HepG2 (cell line): ENCODE measurements around the gene GPR139. TPM values are rescaled to one million over a fixed set of nuclear protein-coding genes. Genes with fewer than 3 reads are reported as not detected.

Source experiments
- ATAC-seq: fragments of 200-7000 bp; cut with Tn5 transposase; 3 replicates; pipeline ENCODE4 v1.9.1; 2020; ENCODE audit warnings: mild to moderate bottlenecking, moderate library complexity
- BruUV-seq: library from RNA; stranded (reverse); fragments of 400-500 nt; replicated peaks from 2 replicates; lab custom pipeline; 2021; lab: Mats Ljungman, UMichigan
- CTCF ChIA-PET: fragments of 300-600 bp; formaldehyde crosslinking; extraction: SDS; loops from one replicate; lab custom pipeline; 2021; ENCODE audit warnings: low total read pairs, inconsistent platforms, low intra/inter-chr PET ratio; lab: Yijun Ruan, JAX
- POLR2A ChIA-PET: fragments of 350-600 bp; sonication (Branson Sonifier 250); formaldehyde crosslinking; loops from one replicate; lab custom pipeline; 2020; ENCODE audit warnings: antibody characterized with exemption, inconsistent platforms; lab: Yijun Ruan, JAX
- DNase-seq: peaks from one replicate; pipeline ENCODE4 v3.0.0-alpha.2; 2015; ENCODE audit warnings: low spot score
- FAIRE-seq: peaks from 3 replicates; lab custom pipeline; 2011; peaks lifted over from hg19 to GRCh38; lab: Jason Lieb, UNC
- H2AFZ ChIP-seq: one replicate; pipeline ENCODE4 v1.6.1; 2011; ENCODE audit warnings: low read length, inconsistent platforms
- H3K27ac ChIP-seq: fragments of 300-600 bp; 3 replicates; pipeline ENCODE4 v1.8.0; 2011; ENCODE audit warnings: mixed run types, mild to moderate bottlenecking, mixed read lengths, low read length, inconsistent platforms; ENCODE audit not compliant: insufficient read depth; ENCODE audit errors: extremely low read length
- H3K27me3 ChIP-seq, 2 experiments: fragments of 200-600 bp in 1 of 2; 2 replicates in 1 of 2; 3 replicates in 1 of 2; pipeline versions ENCODE4 v1.6.0 to v1.8.0; 2011; ENCODE audit warnings: low read length in 2 of 2, mild to moderate bottlenecking in 2 of 2, moderate library complexity in 2 of 2, inconsistent platforms in 1 of 2; ENCODE audit not compliant: insufficient read depth in 2 of 2, control insufficient read depth in 1 of 2
- H3K36me3 ChIP-seq, 2 experiments: fragments of 200-600 bp in 1 of 2; replicated peaks in 1 of 2; 2 replicates in 1 of 2; 3 replicates in 1 of 2; pipeline versions ENCODE4 v1.5.1 to v1.8.0; 2011; ENCODE audit warnings: low read length in 2 of 2, inconsistent platforms in 1 of 2; ENCODE audit not compliant: insufficient read depth in 2 of 2, control insufficient read depth in 1 of 2
- H3K4me1 ChIP-seq: 2 replicates; pipeline ENCODE4 v1.5.1; 2012; ENCODE audit warnings: low read length, inconsistent platforms; ENCODE audit not compliant: insufficient read depth
- H3K4me2 ChIP-seq: 2 replicates; pipeline ENCODE4 v1.6.0; 2011; ENCODE audit warnings: low read depth, low read length, inconsistent platforms
- H3K4me3 ChIP-seq, 3 experiments: fragments of 200-600 bp in 1 of 3; sonication (generic), shearing (Covaris generic) in 1 of 3; replicated peaks in 1 of 3; 2 replicates each; pipeline ENCODE4 v1.5.1; 2011 to 2016; ENCODE audit warnings: low read length in 3 of 3, inconsistent platforms in 2 of 3, low read depth in 2 of 3, mild to moderate bottlenecking in 2 of 3, control low read depth in 1 of 3, mixed read lengths in 1 of 3; ENCODE audit not compliant: insufficient read depth in 1 of 3
- H3K79me2 ChIP-seq: one replicate; pipeline ENCODE4 v1.6.1; 2011; ENCODE audit warnings: low read length, inconsistent platforms; ENCODE audit not compliant: insufficient read depth
- H3K9ac ChIP-seq: 2 replicates; pipeline ENCODE4 v1.6.0; 2011; ENCODE audit warnings: mild to moderate bottlenecking, low read depth, low read length, inconsistent platforms; ENCODE audit not compliant: insufficient read depth
- H3K9me3 ChIP-seq: 2 replicates; pipeline ENCODE4 v1.5.1; 2012; ENCODE audit warnings: mild to moderate bottlenecking, low read length
- H4K20me1 ChIP-seq: 2 replicates; pipeline ENCODE4 v1.6.0; 2011; ENCODE audit warnings: inconsistent platforms, mild to moderate bottlenecking, low read length, moderate library complexity; ENCODE audit not compliant: insufficient read depth
- BATF2 ChIP-seq: sonication (generic); formaldehyde crosslinking; IDR thresholded peaks from 2 replicates; pipeline ENCODE4 v1.8.0; 2022; ENCODE audit warnings: mild to moderate bottlenecking, missing genetic modification reagents, moderate library complexity
- CERS6 ChIP-seq: sonication (generic); formaldehyde crosslinking; IDR thresholded peaks from 2 replicates; pipeline ENCODE4 v1.5.0; 2020; ENCODE audit warnings: missing genetic modification reagents
- EED ChIP-seq: sonication (generic); formaldehyde crosslinking; IDR thresholded peaks from 2 replicates; pipeline ENCODE4 v1.5.0; 2020; ENCODE audit warnings: mild to moderate bottlenecking, missing genetic modification reagents
- FOXP1 ChIP-seq, 2 experiments: fragments of 450-650 bp in 1 of 2; IDR thresholded peaks; 2 replicates each; pipeline ENCODE4 v1.6.1; 2017 to 2018; ENCODE audit warnings: antibody characterized with exemption in 1 of 2
- NR2C2 ChIP-seq: sonication (generic); formaldehyde crosslinking; IDR thresholded peaks from 2 replicates; pipeline ENCODE4 v1.4.0; 2020; ENCODE audit warnings: missing genetic modification reagents, mild to moderate bottlenecking, moderate library complexity, borderline replicate concordance
- SPEN ChIP-seq: sonication (generic); formaldehyde crosslinking; IDR thresholded peaks from 2 replicates; pipeline ENCODE4 v1.5.1; 2020; ENCODE audit warnings: low read depth, mild to moderate bottlenecking, missing genetic modification reagents
- TBP ChIP-seq: sonication (generic); formaldehyde crosslinking; IDR thresholded peaks from 2 replicates; pipeline ENCODE4 v1.5.0; 2020; ENCODE audit warnings: missing genetic modification reagents
- TBX2 ChIP-seq: sonication (generic); formaldehyde crosslinking; IDR thresholded peaks from 2 replicates; pipeline ENCODE4 v1.5.0; 2020; ENCODE audit warnings: missing genetic modification reagents, mild to moderate bottlenecking, borderline replicate concordance
- ZNF142 ChIP-seq: sonication (generic); formaldehyde crosslinking; IDR thresholded peaks from 2 replicates; pipeline ENCODE4 v1.4.0; 2020; ENCODE audit warnings: missing genetic modification reagents
- ZNF644 ChIP-seq: IDR thresholded peaks from 2 replicates; pipeline ENCODE4 v1.6.1; 2016; ENCODE audit warnings: low read depth
- WGBS: methylation state at CpG from one replicate; pipeline ENCODE4 v1.1.6; 2017; ENCODE audit warnings: low lambda C conversion rate; 5-methylcytosine and 5-hydroxymethylcytosine counted together
- in situ Hi-C: cut with HindIII; loops from 2 replicates; pipeline ENCODE4 v1.10.0; 2017; ENCODE audit warnings: low pct_unique_long_range_greater_than_20kb; ENCODE audit not compliant: extremely low pct_ligation_motif_present
- intact Hi-C: fragments of 100-400 bp; cut with micrococcal nuclease; formaldehyde crosslinking; loops from one replicate; pipeline ENCODE4 v1.10.0; 2022; ENCODE audit not compliant: unreplicated experiment
- polyA plus RNA-seq, 8 experiments: library from polyadenylated mRNA; depleted of rRNA in 3 of 8; stranded (reverse) in 7 of 8; unstranded in 1 of 8; fragments of >200 nt; fragmentation: Illumina TruSeq in 4 of 8; extraction: Trizol in 4 of 8; gene quantifications; 2 replicates each; pipeline versions ENCODE4 v1.2.1 to v1.2.3, GENCODE V29; 2011 to 2016; ENCODE audit warnings: low read depth in 4 of 8, missing spikeins in 1 of 8, mixed read lengths in 1 of 8; ENCODE audit not compliant: insufficient read depth in 1 of 8
- total RNA-seq, 5 experiments: library from RNA; depleted of rRNA; stranded (reverse); fragments of >200 nt; fragmentation: Illumina TruSeq; extraction: Trizol; gene quantifications; 2 replicates each; pipeline ENCODE4 v1.2.3, GENCODE V29; 2016; ENCODE audit warnings: low read depth in 1 of 5

GPR139 gene
- total and polyA plus RNA-seq, 2 of the 13 experiments (the other 11 are each of a cell fraction or from before 2014, with no cell fraction given) = not detected

GRCh38 chr16:19997264-19997663 lies 76.4 kb downstream of the GPR139 start:
- no peak for ATAC-seq
- Histone ChIP-seq H3K4me2 (no peak overlapping the region), H3K4me1 (peaks cover 9% of the 10 kb centered on the region), H4K20me1 (no peaks in the 10 kb centered on the region), H3K79me2 (no peaks in the 10 kb centered on the region), H3K9ac (no peak overlapping the region), H3K9me3 (no peaks in the 10 kb centered on the region), H3K4me3 (no peak overlapping the region), H3K27me3 (peaks cover 2 to 22% of the 10 kb centered on the region in 2 experiments), H3K36me3 (no peaks in the 10 kb centered on the region), H2AFZ (no peak overlapping the region), H3K27ac (no peak overlapping the region)
- intact Hi-C loops = no loop called here
- 99% methylated on average over 2 of the region's 2 CpGs for WGBS
- CTCF ChIA-PET = no interaction called here
- FAIRE-seq = no peak
- BruUV-seq = no TSS peak
- TF ChIP-seq FOXP1 (IDR thresholded peaks at IDR 0.05) (no peak), FOXP1 (CRISPR knock-in tag; IDR thresholded peaks at IDR 0.05) (peak; percentile 18; the same call in 1 of the 2 replicates), TBX2 (CRISPR knock-in tag) (no peak)
- in situ Hi-C loops = no loop called here
- POLR2A ChIA-PET = no interaction called here
- no peak for DNase-seq

GRCh38 chr16:19994466-19995170 lies 79.1 kb downstream of the GPR139 start:
- Histone ChIP-seq H3K36me3 (no peaks in the 10 kb centered on the region), H3K4me1 (no peaks in the 10 kb centered on the region), H3K27ac (no peak overlapping the region), H3K27me3 (peaks cover 2 to 33% of the 10 kb centered on the region in 2 experiments), H3K9ac (no peak overlapping the region), H3K79me2 (no peaks in the 10 kb centered on the region), H3K4me2 (no peak overlapping the region), H3K9me3 (no peaks in the 10 kb centered on the region), H3K4me3 (no peak overlapping the region), H4K20me1 (no peaks in the 10 kb centered on the region), H2AFZ (no peak overlapping the region)
- no peak for DNase-seq
- POLR2A ChIA-PET = no interaction called here
- no TSS peak for BruUV-seq
- in situ Hi-C loops = no loop called here
- no peak for ATAC-seq
- intact Hi-C loops = no loop called here
- WGBS = 20% methylated on average over 15 of the region's 17 CpGs
- no peak for FAIRE-seq
- CTCF ChIA-PET = no interaction called here
- TF ChIP-seq NR2C2 (CRISPR knock-in tag) = no peak
- TF ChIP-seq ZNF142 (CRISPR knock-in tag) = no peak
- no peak for TF ChIP-seq ZNF644
- no peak; the same call in 1 of the 2 replicates for TF ChIP-seq EED
- no peak for TF ChIP-seq BATF2 (CRISPR knock-in tag)
- no peak for TF ChIP-seq TBP (CRISPR knock-in tag)
- no peak for TF ChIP-seq CERS6 (CRISPR knock-in tag)
- no peak for TF ChIP-seq SPEN (CRISPR knock-in tag)
